ENCODE results near the gene SLAMF1.

SLAMF1 gene

GRCh38 chr1:160659566-160659965, 12.7 kb upstream of the SLAMF1 start:
- no peak for DNase-seq (ENCODE audit: low read depth)
- H3K4me3 ChIP-seq (ENCODE audit: low read depth, low read length): no peak overlapping the region
- TF ChIP-seq MAX (IDR thresholded peaks at IDR 0.05; ENCODE audit: low read depth, low read length) (no peak), MYC (IDR thresholded peaks at IDR 0.05; ENCODE audit: low read depth, low read length) (no peak), POLR2A (IDR thresholded peaks at IDR 0.05; ENCODE audit: extremely low read depth, insufficient read length) (no peak), CTCF (IDR thresholded peaks at IDR 0.05; ENCODE audit: low read depth, low read length) (no peak)

- peak; percentile 56 for DNase-seq (ENCODE audit: low read depth)
- H3K4me3 ChIP-seq (ENCODE audit: low read depth, low read length): no peak overlapping the region
- no peak for TF ChIP-seq POLR2A (IDR thresholded peaks at IDR 0.05; ENCODE audit: extremely low read depth, insufficient read length)
- no peak for TF ChIP-seq CTCF (IDR thresholded peaks at IDR 0.05; ENCODE audit: low read depth, low read length)
- no peak for TF ChIP-seq MYC (IDR thresholded peaks at IDR 0.05; ENCODE audit: low read depth, low read length)
- no peak for TF ChIP-seq MAX (IDR thresholded peaks at IDR 0.05; ENCODE audit: low read depth, low read length)
Measured at GRCh38 chr1:160658814-160659193, 12.0 kb upstream of the SLAMF1 start.

- H3K4me3 ChIP-seq (ENCODE audit: low read depth, low read length): peak overlapping the region; percentile 47
- DNase-seq (ENCODE audit: low read depth): peak; percentile 33
- no peak for TF ChIP-seq MAX (IDR thresholded peaks at IDR 0.05; ENCODE audit: low read depth, low read length)
- no peak for TF ChIP-seq CTCF (IDR thresholded peaks at IDR 0.05; ENCODE audit: low read depth, low read length)
- TF ChIP-seq POLR2A (IDR thresholded peaks at IDR 0.05; ENCODE audit: extremely low read depth, insufficient read length): no peak
- no peak for TF ChIP-seq MYC (IDR thresholded peaks at IDR 0.05; ENCODE audit: low read depth, low read length)
Measured at GRCh38 chr1:160658162-160658813, 11.4 kb upstream of the SLAMF1 start.

GRCh38 chr1:160657250-160657781, 10.5 kb upstream of the SLAMF1 start:
- peak overlapping the region; percentile 47 for H3K4me3 ChIP-seq (ENCODE audit: low read depth, low read length)
- DNase-seq (ENCODE audit: low read depth): peak; percentile 75
- no peak for TF ChIP-seq MAX (IDR thresholded peaks at IDR 0.05; ENCODE audit: low read depth, low read length)
- TF ChIP-seq MYC (IDR thresholded peaks at IDR 0.05; ENCODE audit: low read depth, low read length): peak; percentile 17; the same call in 1 of the 2 replicates
- TF ChIP-seq CTCF (IDR thresholded peaks at IDR 0.05; ENCODE audit: low read depth, low read length): no peak

GRCh38 chr1:160656737-160657136, 9.9 kb upstream of the SLAMF1 start:
- DNase-seq (ENCODE audit: low read depth): no peak
- TF ChIP-seq MYC (IDR thresholded peaks at IDR 0.05; ENCODE audit: low read depth, low read length): 0 out of 2 replicates have a peak, but pooled peaks have one; percentile 1
- no peak for TF ChIP-seq CTCF (IDR thresholded peaks at IDR 0.05; ENCODE audit: low read depth, low read length)
- H3K4me3 ChIP-seq (ENCODE audit: low read depth, low read length): no peak overlapping the region
